NT2/D1 (cell line): ENCODE results near the gene RGS9.

Experiments
- DNase-seq: peaks from one replicate; pipeline ENCODE4 v3.0.0-alpha.2; 2011; ENCODE audit warnings: low read depth, low spot score
- H3K27me3 ChIP-seq: 2 replicates; pipeline ENCODE4 v1.6.0; 2011; ENCODE audit warnings: mild to moderate bottlenecking; ENCODE audit not compliant: insufficient read length, insufficient read depth
- H3K36me3 ChIP-seq: 2 replicates; pipeline ENCODE4 v1.6.1; 2011; ENCODE audit warnings: mild to moderate bottlenecking, low read length, mixed read lengths; ENCODE audit not compliant: insufficient read depth, insufficient read length
- H3K4me1 ChIP-seq: 2 replicates; pipeline ENCODE4 v1.5.1; 2011; ENCODE audit not compliant: insufficient read depth, insufficient read length
- H3K4me3 ChIP-seq: 2 replicates; pipeline ENCODE4 v1.5.1; 2011; ENCODE audit warnings: low read depth; ENCODE audit not compliant: insufficient read length
- H3K9ac ChIP-seq: 2 replicates; pipeline ENCODE4 v1.6.0; 2011; ENCODE audit warnings: low read depth; ENCODE audit not compliant: insufficient read length
- H3K9me3 ChIP-seq: 2 replicates; pipeline ENCODE4 v1.5.1; 2011; ENCODE audit warnings: mild to moderate bottlenecking, low read length; ENCODE audit not compliant: insufficient read depth
- SUZ12 ChIP-seq: IDR thresholded peaks from 2 replicates; pipeline ENCODE4 v1.6.1; 2011; ENCODE audit not compliant: insufficient read length, insufficient read depth; ENCODE audit errors: extremely low read depth
- YY1 ChIP-seq: IDR thresholded peaks from 2 replicates; pipeline ENCODE4 v1.6.1; 2011; ENCODE audit not compliant: insufficient read length, insufficient read depth
- ZNF274 ChIP-seq: IDR thresholded peaks from 2 replicates; pipeline ENCODE4 v1.6.1; 2011; ENCODE audit warnings: mild to moderate bottlenecking, low read depth, low read length

RGS9 gene

GRCh38 chr17:65117384-65118035 lies 19.7 kb upstream of the RGS9 start:
- Histone ChIP-seq H3K27me3 (no peaks in the 10 kb centered on the region), H3K4me3 (no peak overlapping the region), H3K4me1 (no peaks in the 10 kb centered on the region), H3K9me3 (no peaks in the 10 kb centered on the region), H3K36me3 (no peaks in the 10 kb centered on the region), H3K9ac (no peak overlapping the region)
- DNase-seq, result no peak
- TF ChIP-seq SUZ12 (no peak), YY1 (no peak), ZNF274 (no peak)

DNA sequence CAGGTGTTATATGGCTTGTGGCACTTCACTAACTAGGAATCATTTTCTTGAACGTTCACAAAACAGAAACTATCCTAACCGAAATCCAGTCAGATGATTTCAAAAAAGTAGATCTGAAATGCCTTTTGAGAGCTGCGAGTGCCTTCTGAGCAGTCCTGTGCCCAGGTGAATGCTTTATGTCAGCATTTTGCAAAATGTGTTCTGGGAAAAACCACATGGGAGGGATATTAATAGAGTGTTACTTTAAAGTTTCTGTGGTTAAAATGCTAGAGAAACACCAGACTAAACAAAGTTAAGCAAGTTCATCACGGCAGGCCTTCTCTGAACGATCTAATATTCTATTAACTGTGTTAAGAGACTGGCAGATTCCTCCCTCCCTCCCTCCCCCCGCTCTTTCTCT lies 15.8 kb upstream of the RGS9 start:
- TF ChIP-seq ZNF274, result no peak
- TF ChIP-seq SUZ12, result no peak
- no peak for TF ChIP-seq YY1
- no peaks in the 10 kb centered on the region for H3K4me1 ChIP-seq
- H3K36me3 ChIP-seq, result no peaks in the 10 kb centered on the region
- H3K9ac ChIP-seq, result no peak overlapping the region
- DNase-seq, result no peak
- no peaks in the 10 kb centered on the region for H3K27me3 ChIP-seq
- H3K4me3 ChIP-seq, result no peak overlapping the region
- no peaks in the 10 kb centered on the region for H3K9me3 ChIP-seq

GRCh38 chr17:65121916-65122806 lies 15.0 kb upstream of the RGS9 start:
- Histone ChIP-seq H3K4me3 (peak overlapping the region; percentile 53), H3K9me3 (no peaks in the 10 kb centered on the region), H3K4me1 (no peaks in the 10 kb centered on the region), H3K27me3 (no peaks in the 10 kb centered on the region), H3K9ac (peak overlapping the region; percentile 65), H3K36me3 (no peaks in the 10 kb centered on the region)
- TF ChIP-seq SUZ12, result no peak
- TF ChIP-seq YY1, result no peak
- TF ChIP-seq ZNF274, result no peak
- no peak for DNase-seq

GRCh38 chr17:65122836-65123756 lies 14.1 kb upstream of the RGS9 start:
- peak; percentile 80 for DNase-seq
- Histone ChIP-seq H3K36me3 (no peaks in the 10 kb centered on the region), H3K4me3 (peak overlapping the region; percentile 53), H3K4me1 (no peaks in the 10 kb centered on the region), H3K9me3 (no peaks in the 10 kb centered on the region), H3K9ac (peak overlapping the region; percentile 65), H3K27me3 (no peaks in the 10 kb centered on the region)
- TF ChIP-seq YY1 (no peak), SUZ12 (no peak), ZNF274 (no peak)

GRCh38 chr17:65123757-65124675 lies 13.2 kb upstream of the RGS9 start:
- no peak for DNase-seq
- no peak for TF ChIP-seq SUZ12
- TF ChIP-seq ZNF274, result no peak
- no peak for TF ChIP-seq YY1
- H3K36me3 ChIP-seq, result no peaks in the 10 kb centered on the region
- H3K4me3 ChIP-seq, result peak overlapping the region; percentile 53
- H3K4me1 ChIP-seq, result no peaks in the 10 kb centered on the region
- peak overlapping the region; percentile 65 for H3K9ac ChIP-seq
- no peaks in the 10 kb centered on the region for H3K27me3 ChIP-seq
- H3K9me3 ChIP-seq, result no peaks in the 10 kb centered on the region

GRCh38 chr17:65130832-65131231 lies 6.3 kb upstream of the RGS9 start:
- Histone ChIP-seq H3K9ac (no peak overlapping the region), H3K4me3 (no peak overlapping the region), H3K9me3 (no peaks in the 10 kb centered on the region), H3K27me3 (no peaks in the 10 kb centered on the region), H3K36me3 (no peaks in the 10 kb centered on the region), H3K4me1 (no peaks in the 10 kb centered on the region)
- DNase-seq, result no peak
- TF ChIP-seq YY1 (no peak), SUZ12 (no peak), ZNF274 (no peak)
